ENCODE results near the gene SNX19.

Gene SNX19

GRCh38 chr11:130840679-130841078 is 75.6 kb downstream of the SNX19 start:
- no peak for FAIRE-seq

- FAIRE-seq, result no peak
Measured at GRCh38 chr11:130839981-130840666, 76.2 kb downstream of the SNX19 start.

GRCh38 chr11:130837194-130837593 is 79.1 kb downstream of the SNX19 start:
- no peak for FAIRE-seq

GRCh38 chr11:130834886-130835285 is 81.4 kb downstream of the SNX19 start:
- no peak for FAIRE-seq

DNA sequence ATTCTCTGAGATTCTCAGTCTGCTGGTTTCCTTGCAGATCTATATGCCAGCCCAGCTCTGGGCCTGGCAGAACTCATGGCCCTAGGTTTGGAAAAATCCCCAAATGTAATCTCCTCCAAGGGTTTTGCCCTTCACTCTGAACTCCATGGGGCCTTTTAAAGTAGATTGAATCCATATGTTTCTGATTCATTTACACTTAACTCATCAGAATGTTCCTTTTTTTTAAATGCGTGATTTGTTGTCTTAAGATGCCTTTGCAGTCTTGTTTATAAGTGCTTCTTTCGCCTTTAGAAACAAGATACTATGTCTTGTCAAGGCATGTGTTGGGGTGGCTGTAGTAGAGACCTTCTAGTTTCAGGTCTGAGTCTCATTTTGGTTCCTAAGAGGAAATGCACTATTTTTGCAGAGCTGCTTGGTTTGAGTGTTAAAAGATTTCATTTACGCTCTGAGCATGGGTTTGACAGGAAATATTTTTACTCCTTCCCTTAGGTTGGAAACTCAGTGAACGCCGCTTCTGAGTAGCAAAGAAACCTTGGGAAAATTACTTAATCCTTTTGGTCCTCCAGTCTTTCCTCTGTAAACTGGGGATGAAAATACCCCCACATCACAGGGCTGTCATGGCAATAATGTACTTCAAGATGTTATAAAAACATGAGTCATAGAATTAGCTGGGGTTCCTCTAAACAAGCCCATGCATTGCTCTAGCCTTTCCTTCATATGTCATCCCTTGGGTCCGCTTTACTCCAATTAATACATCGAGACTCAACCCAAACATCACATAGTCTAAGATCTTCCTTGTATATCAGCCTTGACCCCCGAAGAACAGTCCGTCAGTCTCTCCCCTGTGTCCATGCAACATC is 83.5 kb downstream of the SNX19 start:
- FAIRE-seq, result no peak

GRCh38 chr11:130831976-130832375 is 84.3 kb downstream of the SNX19 start:
- no peak for FAIRE-seq

DNA sequence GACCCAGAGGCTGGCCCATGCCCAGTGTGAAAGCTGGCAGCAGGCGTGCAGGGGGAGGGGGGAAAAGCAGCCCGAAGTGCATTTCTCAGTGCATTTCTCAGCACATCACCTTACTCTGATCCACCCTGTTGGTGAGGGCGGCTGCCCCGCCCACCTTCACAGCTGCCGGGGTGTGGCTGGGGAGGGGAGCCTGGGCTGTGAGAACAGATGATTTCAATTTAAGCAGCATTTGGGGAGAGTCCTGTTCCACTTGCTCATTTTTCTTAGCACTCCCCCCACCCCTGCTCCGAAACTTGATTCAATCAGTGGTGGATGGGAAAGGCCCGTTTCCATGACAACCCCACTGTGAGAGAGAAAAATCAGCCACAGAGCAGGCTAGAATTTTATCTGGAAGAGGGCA is 84.8 kb downstream of the SNX19 start:
- FAIRE-seq, result no peak

DNA sequence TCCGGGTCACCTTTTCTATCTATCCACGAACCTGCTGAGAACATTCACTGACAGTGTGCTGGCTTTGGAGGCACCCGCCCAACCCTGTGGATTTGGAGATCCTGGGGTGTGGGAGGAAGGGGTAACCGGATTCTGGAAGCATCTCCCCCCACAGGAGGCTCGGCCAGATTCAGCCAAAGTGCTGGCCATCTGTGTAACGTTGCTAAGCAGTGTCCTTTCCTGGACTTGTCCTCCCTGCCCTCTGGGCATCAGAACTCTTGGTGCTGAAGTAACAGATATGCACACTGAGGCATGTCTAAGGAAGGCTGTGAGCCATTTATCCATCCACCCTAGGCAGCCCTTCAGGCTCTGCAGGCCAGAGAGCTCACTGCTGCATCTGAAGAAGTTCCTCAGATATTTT is 85.7 kb downstream of the SNX19 start:
- no peak for FAIRE-seq

- no peak for FAIRE-seq
Measured at GRCh38 chr11:130829920-130830511, 86.3 kb downstream of the SNX19 start.

DNA sequence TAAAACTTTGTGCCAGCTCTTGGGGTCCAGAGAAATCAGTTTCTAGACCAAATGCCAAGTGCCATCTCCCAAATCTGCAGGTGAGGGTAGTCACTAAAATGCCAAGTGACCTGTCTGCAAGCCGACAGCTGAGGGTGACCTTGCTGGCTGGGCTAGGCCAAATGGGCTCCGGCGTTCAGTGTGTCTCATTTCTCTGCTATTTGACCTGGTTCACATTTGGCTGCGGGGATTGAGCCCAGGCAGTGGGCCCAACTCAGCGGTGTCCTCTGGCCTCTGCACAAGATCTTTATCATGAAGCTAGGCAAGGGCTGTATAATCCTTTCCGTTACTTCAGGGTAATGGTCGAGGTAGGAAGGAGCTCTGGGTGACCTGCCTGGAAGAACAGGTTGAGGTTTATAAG is 87.5 kb downstream of the SNX19 start:
- FAIRE-seq, result no peak

DNA sequence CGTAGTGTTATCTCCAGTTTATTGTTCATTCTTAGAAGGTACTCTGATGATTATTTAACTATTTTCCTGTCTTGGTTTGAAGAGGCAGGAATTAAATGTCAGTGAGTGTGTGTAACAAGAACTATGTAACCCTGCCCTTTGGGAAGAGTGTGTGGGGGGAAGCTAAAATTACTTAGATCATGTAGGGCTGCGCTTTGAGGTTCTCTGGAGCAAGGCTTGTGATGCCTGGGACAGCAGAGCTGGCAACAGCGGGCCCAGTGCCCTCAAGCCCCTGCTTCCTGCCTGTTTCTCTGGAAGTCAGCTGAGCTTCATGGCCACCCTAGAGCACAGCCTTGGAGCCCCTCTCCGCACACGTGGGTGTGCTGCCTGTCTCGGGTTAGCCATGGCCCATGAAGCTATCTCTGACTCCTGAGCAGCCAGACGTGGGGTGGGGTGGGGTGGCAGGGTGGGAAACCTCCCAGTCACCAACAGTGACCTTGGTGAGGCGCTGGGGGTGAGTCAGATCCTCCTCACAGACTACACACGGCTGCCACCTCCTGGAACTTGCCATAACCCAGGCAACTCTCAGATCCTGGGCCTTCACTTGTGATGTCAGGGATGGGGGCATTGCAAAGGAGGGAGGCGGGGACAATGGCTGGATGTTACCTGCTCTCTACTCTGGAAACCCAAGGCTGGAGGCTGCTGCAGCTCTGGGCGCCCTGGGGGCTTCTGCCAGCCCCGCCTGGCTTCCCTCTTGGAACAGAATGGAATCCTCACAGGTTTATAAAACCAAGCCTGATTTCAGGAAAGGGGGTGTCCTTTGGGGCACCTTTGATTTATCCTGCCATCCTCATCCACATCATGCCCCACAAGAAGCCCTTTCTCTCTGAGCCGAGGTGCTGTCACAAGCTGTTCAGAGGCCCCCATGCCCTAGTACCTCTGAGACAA is 88.6 kb downstream of the SNX19 start:
- no peak for FAIRE-seq

DNA sequence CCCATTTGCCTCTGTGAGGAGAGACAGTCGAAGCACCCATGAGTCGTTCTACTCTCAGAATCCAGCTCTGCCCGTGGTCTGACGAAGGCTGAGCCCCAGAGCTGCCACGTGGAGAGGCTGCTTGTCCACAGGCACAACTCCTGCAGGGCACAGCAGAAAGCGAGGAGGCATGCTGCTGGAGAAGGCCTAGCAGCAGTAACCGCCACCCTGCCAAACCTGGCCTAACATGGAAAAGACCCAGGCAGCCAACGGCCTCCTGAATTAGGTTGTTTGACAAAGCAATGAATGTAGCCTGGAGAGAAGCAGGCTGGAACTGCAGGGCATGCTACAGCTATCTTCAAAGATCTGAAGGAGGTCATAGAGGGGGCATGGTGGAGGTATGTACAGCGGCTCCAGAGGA is 89.7 kb downstream of the SNX19 start:
- FAIRE-seq, result no peak

GRCh38 chr11:130825983-130826382 is 90.3 kb downstream of the SNX19 start:
- FAIRE-seq, result no peak

DNA sequence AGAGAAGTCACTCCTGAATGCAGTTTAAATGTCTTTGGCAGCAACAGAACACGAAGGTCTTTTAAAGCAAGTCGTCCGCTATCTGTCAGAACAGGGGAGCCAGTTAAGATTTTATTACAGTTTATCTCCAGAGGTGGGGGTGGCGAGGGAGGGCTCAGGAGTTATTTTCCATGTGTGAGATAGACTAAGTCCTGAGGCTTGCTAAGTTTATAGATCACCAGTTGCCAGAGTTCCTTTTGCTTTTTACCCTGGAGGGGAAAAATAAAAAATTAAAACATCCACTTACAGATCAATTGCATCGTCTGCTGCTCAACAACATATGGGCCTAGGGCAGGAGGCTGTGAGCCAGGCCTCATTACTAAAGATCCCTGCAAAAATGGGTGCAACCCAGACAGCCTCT is 90.7 kb downstream of the SNX19 start:
- no peak for FAIRE-seq
